H1 (cell line): Measurements from ENCODE around the gene EGFLAM. TPM values are rescaled to one million over a fixed set of nuclear protein-coding genes. Genes with fewer than 3 reads are reported as not detected.

ENCODE experiments used
- CTCF ChIA-PET: fragments of 300-600 bp; sonication (Branson Sonifier 250); formaldehyde crosslinking; loops from one replicate; lab custom pipeline; 2021; ENCODE audit not compliant: partially characterized antibody; lab: Charles Lee
- POLR2A ChIA-PET: fragments of 300-600 bp; sonication (Branson Sonifier 250); formaldehyde crosslinking; loops from one replicate; lab custom pipeline; 2021; ENCODE audit warnings: inconsistent platforms; ENCODE audit not compliant: partially characterized antibody; lab: Charles Lee
- DNase-seq, 2 experiments: peaks; one replicate each; pipeline versions ENCODE4 v3.0.0 to v3.0.0-alpha.2; 2010 to 2022; ENCODE audit warnings: low spot score in 2 of 2, low read depth in 1 of 2, mixed read lengths in 1 of 2
- FAIRE-seq: peaks from 2 replicates; lab custom pipeline; 2011; peaks lifted over from hg19 to GRCh38; lab: Jason Lieb, UNC
- H2AFZ ChIP-seq: 2 replicates; pipeline ENCODE4 v1.8.1; 2012; ENCODE audit warnings: low read length, inconsistent platforms
- H2AK5ac ChIP-seq: 2 replicates; pipeline ENCODE4 v1.6.1; 2013; ENCODE audit warnings: low read depth, low read length
- H2BK120ac ChIP-seq: replicated peaks from 2 replicates; pipeline ENCODE3; 2013; ENCODE audit warnings: low read depth, low read length, inconsistent platforms
- H2BK12ac ChIP-seq: 2 replicates; pipeline ENCODE4 v1.6.1; 2013; ENCODE audit warnings: low read depth, low read length
- H2BK15ac ChIP-seq: 2 replicates; pipeline ENCODE4 v1.6.1; 2013; ENCODE audit warnings: low read length
- H2BK20ac ChIP-seq: 2 replicates; pipeline ENCODE4 v1.6.1; 2013; ENCODE audit warnings: low read length
- H2BK5ac ChIP-seq: 2 replicates; pipeline ENCODE4 v1.6.1; 2013; ENCODE audit warnings: low read depth, low read length
- H3K14ac ChIP-seq: 2 replicates; pipeline ENCODE4 v1.6.1; 2013; ENCODE audit warnings: inconsistent platforms; ENCODE audit not compliant: insufficient read length
- H3K18ac ChIP-seq: 2 replicates; pipeline ENCODE4 v1.6.1; 2013; ENCODE audit warnings: low read length; ENCODE audit errors: extremely low read depth
- H3K23ac ChIP-seq: 2 replicates; pipeline ENCODE4 v1.6.1; 2013; ENCODE audit warnings: inconsistent platforms; ENCODE audit not compliant: insufficient read length
- H3K23me2 ChIP-seq: 2 replicates; pipeline ENCODE4 v1.6.1; 2013; ENCODE audit warnings: low read depth, low read length
- H3K27ac ChIP-seq: 2 replicates; pipeline ENCODE4 v1.6.1; 2011; ENCODE audit warnings: low read depth, low read length, inconsistent platforms
- H3K27me3 ChIP-seq, 4 experiments: replicated peaks in 1 of 4; 1 replicate in 1 of 4; 2 replicates in 3 of 4; pipeline versions ENCODE4 v1.6.1 to v1.8.1; 2011 to 2013; ENCODE audit warnings: low read length in 3 of 4, mild to moderate bottlenecking in 3 of 4, inconsistent platforms in 2 of 4, mixed read lengths in 2 of 4, moderate library complexity in 1 of 4; ENCODE audit not compliant: control insufficient read depth in 3 of 4, insufficient read depth in 3 of 4; ENCODE audit errors: extremely low read depth in 1 of 4
- H3K36me3 ChIP-seq, 4 experiments: 2 replicates each; pipeline versions ENCODE4 v1.6.1 to v1.8.1; 2011 to 2013; ENCODE audit warnings: mild to moderate bottlenecking in 4 of 4, low read length in 3 of 4, moderate library complexity in 2 of 4, control low read depth in 1 of 4, inconsistent platforms in 1 of 4; ENCODE audit not compliant: insufficient read depth in 4 of 4, control insufficient read depth in 2 of 4
- H3K4ac ChIP-seq: replicated peaks from 2 replicates; pipeline ENCODE3; 2013; ENCODE audit warnings: low read length, low read depth, mixed read lengths, inconsistent platforms; ENCODE audit not compliant: insufficient read length
- H3K4me1 ChIP-seq, 4 experiments: replicated peaks in 1 of 4; 1 replicate in 1 of 4; 2 replicates in 3 of 4; pipeline versions ENCODE4 v1.6.1 to v1.8.1; 2011 to 2013; ENCODE audit warnings: low read length in 3 of 4, inconsistent platforms in 2 of 4, mixed read lengths in 1 of 4; ENCODE audit not compliant: insufficient read depth in 4 of 4, control insufficient read depth in 3 of 4
- H3K4me2 ChIP-seq, 2 experiments: 2 replicates each; pipeline versions ENCODE4 v1.6.1 to v1.8.1; 2011 to 2013; ENCODE audit warnings: low read depth in 2 of 2, low read length in 2 of 2, control low read depth in 1 of 2, inconsistent platforms in 1 of 2, mild to moderate bottlenecking in 1 of 2; ENCODE audit not compliant: insufficient read depth in 1 of 2
- H3K4me3 ChIP-seq, 4 experiments: fragments of 200-600, 300-600 bp in 1 of 4; sonication (generic), shearing (Covaris generic), sonication (Bioruptor Twin) in 1 of 4; 2 replicates each; pipeline versions ENCODE4 v1.5.1 to v1.8.1; 2011 to 2016; ENCODE audit warnings: low read length in 4 of 4, low read depth in 3 of 4, control low read depth in 2 of 4, inconsistent platforms in 2 of 4, mild to moderate bottlenecking in 2 of 4, mixed read lengths in 1 of 4, moderate library complexity in 1 of 4; ENCODE audit not compliant: insufficient read depth in 2 of 4; ENCODE audit errors: extremely low read depth in 1 of 4
- H3K56ac ChIP-seq: replicated peaks from 2 replicates; pipeline ENCODE3; 2013; ENCODE audit warnings: low read depth, mild to moderate bottlenecking, mixed read lengths, low read length, inconsistent platforms; ENCODE audit not compliant: insufficient read length
- H3K79me1 ChIP-seq: 2 replicates; pipeline ENCODE4 v1.6.1; 2013; ENCODE audit warnings: low read depth, low read length, control low read depth
- H3K79me2 ChIP-seq, 2 experiments: 2 replicates each; pipeline versions ENCODE4 v1.6.1 to v1.8.1; 2012 to 2013; ENCODE audit warnings: low read length in 2 of 2, mild to moderate bottlenecking in 2 of 2, inconsistent platforms in 1 of 2; ENCODE audit not compliant: insufficient read depth in 2 of 2, control insufficient read depth in 1 of 2
- H3K9ac ChIP-seq, 4 experiments: replicated peaks in 1 of 4; 1 replicate in 1 of 4; 2 replicates in 3 of 4; pipeline versions ENCODE4 v1.6.1 to v1.8.1; 2011 to 2013; ENCODE audit warnings: low read depth in 3 of 4, low read length in 3 of 4, control low read depth in 2 of 4, mild to moderate bottlenecking in 2 of 4, moderate library complexity in 2 of 4, inconsistent platforms in 1 of 4; ENCODE audit errors: extremely low read depth in 1 of 4
- H3K9me3 ChIP-seq, 2 experiments: 2 replicates each; pipeline versions ENCODE4 v1.6.1 to v1.8.1; 2012 to 2013; ENCODE audit warnings: mild to moderate bottlenecking in 2 of 2, moderate library complexity in 2 of 2, control low read depth in 1 of 2, inconsistent platforms in 1 of 2, low read depth in 1 of 2, low read length in 1 of 2, mixed read lengths in 1 of 2; ENCODE audit not compliant: insufficient read depth in 2 of 2
- H4K20me1 ChIP-seq, 2 experiments: replicated peaks in 1 of 2; 2 replicates each; pipeline versions ENCODE3 to v1.8.1; 2011 to 2013; ENCODE audit warnings: inconsistent platforms in 2 of 2, low read length in 2 of 2, mild to moderate bottlenecking in 1 of 2; ENCODE audit not compliant: insufficient read depth in 2 of 2, control insufficient read depth in 1 of 2
- H4K5ac ChIP-seq: 2 replicates; pipeline ENCODE4 v1.6.1; 2013; ENCODE audit warnings: low read length, low read depth, mixed read lengths, inconsistent platforms; ENCODE audit not compliant: insufficient read length
- H4K8ac ChIP-seq: 2 replicates; pipeline ENCODE4 v1.8.0; 2013; ENCODE audit warnings: mild to moderate bottlenecking, moderate library complexity, low read length, inconsistent platforms; ENCODE audit not compliant: insufficient read depth; ENCODE audit errors: extremely low read depth
- H4K91ac ChIP-seq: replicated peaks from 2 replicates; pipeline ENCODE3; 2013; ENCODE audit warnings: low read length, mixed read lengths, inconsistent platforms; ENCODE audit not compliant: insufficient read length
- HDAC6 ChIP-seq: IDR thresholded peaks from one replicate; pipeline ENCODE4 v1.7.1; 2012; ENCODE audit warnings: low read depth, mild to moderate bottlenecking, inconsistent platforms, low read length, moderate library complexity
- WGBS, 2 experiments: shearing (Covaris generic) in 1 of 2; methylation state at CpG; one replicate each; pipeline versions ENCODE4 v1.1.6 to v1.1.7; 2013 to 2015; ENCODE audit warnings: low lambda C conversion rate in 2 of 2, mixed read lengths in 2 of 2, inconsistent platforms in 1 of 2, low coverage in 1 of 2, missing lambda C conversion rate in 1 of 2; ENCODE audit not compliant: insufficient replicate concordance in 2 of 2, insufficient coverage in 1 of 2, insufficient read length in 1 of 2; ENCODE audit errors: extremely low coverage in 1 of 2, missing lambda C conversion rate in 1 of 2; 5-methylcytosine and 5-hydroxymethylcytosine counted together
- polyA plus RNA-seq, 7 experiments: library from polyadenylated mRNA; depleted of rRNA in 3 of 7; stranded (reverse) in 5 of 7; unstranded in 2 of 7; fragments of >200 nt in 5 of 7; fragments of 200-250 nt in 2 of 7; gene quantifications; 1 replicate in 5 of 7; 2 replicates in 1 of 7; 4 replicates in 1 of 7; pipeline versions ENCODE4 v1.2.1 to v1.2.3, GENCODE V29; 2011 to 2013; ENCODE audit warnings: missing spikeins in 2 of 7, mixed read lengths in 2 of 7
- total RNA-seq: library from RNA; stranded (reverse); fragmentation: NEBNext Ultra II Directional; extraction: Animal tissue kit (Norgen Biotek cat#: 25700); gene quantifications from 2 replicates; pipeline ENCODE4 v1.2.1, GENCODE V29; 2021

Gene EGFLAM
- total and polyA plus RNA-seq, 2 of the 8 experiments (the other 6 are each of a cell fraction or from before 2014, with no cell fraction given): 0.20 to 0.24 TPM

GRCh38 chr5:38472541-38472940 is 214.2 kb downstream of the EGFLAM start:
- no peak overlapping the region for H4K5ac ChIP-seq
- H3K23ac ChIP-seq: no peak overlapping the region
- no peak overlapping the region for H2BK5ac ChIP-seq
- H3K9me3 ChIP-seq: no peaks in the 10 kb centered on the region
- no peak overlapping the region for H2BK12ac ChIP-seq
- H3K56ac ChIP-seq: no peak overlapping the region
- no peak overlapping the region for H3K4me2 ChIP-seq
- H2AK5ac ChIP-seq: no peak overlapping the region
- FAIRE-seq (no peak), DNase-seq (no peak)
- H3K18ac ChIP-seq: 0 out of 2 replicates have a peak overlapping the region, but pooled peaks have one; percentile 13
- H3K14ac ChIP-seq: no peak overlapping the region
- H2AFZ ChIP-seq: no peak overlapping the region
- no peaks in the 10 kb centered on the region for H3K36me3 ChIP-seq
- CTCF ChIA-PET: interaction anchor here (1.0 to 1.4 kb wide), 2 partner anchors 11 to 370 kb away, joined by 3 to 4 read pairs; no protein-coding TSS in a partner anchor
- no peak overlapping the region for H3K4me3 ChIP-seq
- H2BK15ac ChIP-seq: no peak overlapping the region
- peaks cover 0 to 8% (median 2%) of the 10 kb centered on the region in 4 experiments; a peak in 3 of 7 replicates for H3K4me1 ChIP-seq
- 94% methylated on average over 7 of the region's 7 CpGs; no CpG with 5 or more reads in 1 of the 2 experiments for WGBS, 2 experiments
- no peak overlapping the region for H3K4ac ChIP-seq
- H3K23me2 ChIP-seq: no peaks in the 10 kb centered on the region
- H4K91ac ChIP-seq: no peak overlapping the region
- no peak overlapping the region for H3K9ac ChIP-seq
- no peaks in the 10 kb centered on the region for H4K20me1 ChIP-seq
- no peak overlapping the region for H2BK120ac ChIP-seq
- TF ChIP-seq HDAC6: no peak
- H3K79me1 ChIP-seq: no peaks in the 10 kb centered on the region
- H3K79me2 ChIP-seq: no peaks in the 10 kb centered on the region
- POLR2A ChIA-PET: no interaction called here
- H3K27ac ChIP-seq: no peak overlapping the region
- no peak overlapping the region for H4K8ac ChIP-seq
- no peak overlapping the region for H2BK20ac ChIP-seq
- H3K27me3 ChIP-seq: no peaks in the 10 kb centered on the region
